Activated CD8-positive, alpha-beta T cell treated with anti-CD3 and anti-CD28 coated beads, Interleukin-2, amount 10 ng/mL, durations not matched to agents 7 days and 5 days (primary cell): ENCODE data around the gene SLC29A1. TPM values are rescaled to one million over a fixed set of nuclear protein-coding genes. Genes with fewer than 3 reads are reported as not detected.

Experiments used
- ATAC-seq: fragments of 150-1000 bp; cut with Tn5 transposase; one replicate; pipeline ENCODE4 v1.10.0; 2021; ENCODE audit warnings: moderate library complexity
- CTCF ChIA-PET: fragments of 350-600 bp; sonication (Branson Sonifier 250); formaldehyde crosslinking; loops from one replicate; lab custom pipeline; 2021; ENCODE audit warnings: antibody characterized with exemption; lab: Charles Lee
- POLR2A ChIA-PET: fragments of 350-600 bp; sonication (Branson Sonifier 250); formaldehyde crosslinking; loops from one replicate; lab custom pipeline; 2021; ENCODE audit warnings: antibody characterized with exemption; lab: Charles Lee
- DNase-seq: peaks from one replicate; pipeline ENCODE4 v3.0.0-alpha.2; 2020
- H3K27ac Mint-ChIP-seq: one replicate; pipeline ENCODE4 v1.8.0; 2021; ENCODE audit warnings: mild to moderate bottlenecking, mixed read lengths
- H3K27me3 Mint-ChIP-seq: one replicate; pipeline ENCODE4 v1.8.0; 2021; ENCODE audit warnings: low read depth, mixed read lengths
- H3K36me3 Mint-ChIP-seq: one replicate; pipeline ENCODE4 v1.8.0; 2021; ENCODE audit warnings: low read depth, mixed read lengths
- H3K4me1 Mint-ChIP-seq: one replicate; pipeline ENCODE4 v1.8.0; 2021; ENCODE audit warnings: low read depth, mixed read lengths
- H3K4me3 Mint-ChIP-seq: one replicate; pipeline ENCODE4 v1.8.0; 2021; ENCODE audit warnings: mild to moderate bottlenecking, mixed read lengths
- H3K9me3 Mint-ChIP-seq: one replicate; pipeline ENCODE4 v1.8.0; 2022; ENCODE audit warnings: mixed read lengths; ENCODE audit not compliant: insufficient read depth
- total RNA-seq, 2 experiments: library from RNA; stranded (reverse); gene quantifications; one replicate each; pipeline ENCODE4 v1.2.3, GENCODE V29; 2021

The SLC29A1 gene
- total RNA-seq, 2 experiments from 2014 or later = 49.2 to 53.4 TPM

DNA sequence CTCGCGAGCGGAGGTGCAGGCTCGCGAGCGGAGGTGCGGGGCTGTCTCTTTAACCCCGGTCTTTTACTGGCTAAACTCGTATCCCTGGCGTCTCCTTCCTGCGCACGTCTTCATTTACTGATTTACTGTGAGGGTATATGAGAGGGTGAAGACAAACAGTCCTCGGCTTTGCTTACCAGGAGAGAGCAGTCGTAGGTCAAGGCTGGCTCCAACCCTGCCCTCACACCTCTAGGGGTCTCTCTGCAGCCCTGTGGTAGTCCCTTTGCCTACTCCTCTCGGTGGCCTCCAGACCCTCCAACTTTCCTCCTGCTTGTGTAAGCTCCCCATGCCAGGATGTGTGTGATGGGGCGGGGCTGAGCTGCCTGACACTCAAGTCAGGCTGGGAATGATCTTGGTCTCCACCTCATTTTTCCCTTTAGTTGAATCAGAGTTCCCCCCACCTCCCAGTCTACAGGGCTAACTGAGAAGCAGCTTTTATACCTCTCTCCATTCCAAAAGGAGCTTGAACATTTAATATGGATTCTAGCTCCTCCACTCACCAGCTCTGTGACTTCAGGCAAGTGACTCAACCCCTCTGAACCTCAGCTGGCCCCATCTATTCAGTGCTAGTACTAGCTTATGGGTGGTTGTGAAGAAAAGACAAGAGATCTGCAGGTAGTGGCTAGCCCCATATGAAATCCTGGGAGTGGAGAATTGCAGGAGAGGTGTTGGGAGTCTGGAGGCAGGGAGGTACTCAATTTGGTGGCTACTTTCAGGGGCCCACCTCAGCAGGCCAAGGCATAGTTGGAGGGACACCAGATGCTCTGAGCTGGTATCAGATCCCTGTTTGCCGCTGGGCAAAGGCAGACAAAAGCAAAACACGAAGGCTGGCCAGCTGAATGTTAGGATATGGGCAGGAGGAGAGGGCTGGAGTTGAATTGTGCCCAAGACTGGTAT is 902 bp downstream of the SLC29A1 start:
- POLR2A ChIA-PET = interaction anchor here (0.5 to 4.1 kb wide), 3 partner anchors 12 to 32 kb away, joined by 3 to 37 read pairs (median 5); partner anchors contain the start of genes HSP90AB1 and SLC35B2
- peak; percentile 20 for ATAC-seq
- CTCF ChIA-PET = interaction anchor here (0.9 to 4.0 kb wide), 17 partner anchors 9 to 126 kb away, joined by 3 to 37 read pairs (median 3); partner anchors contain the start of genes AARS2, HSP90AB1, SLC35B2 and TMEM63B
- H3K36me3 Mint-ChIP-seq = peaks cover 2% of the 10 kb centered on the region
- H3K27ac Mint-ChIP-seq = peak overlapping the region; percentile 58
- DNase-seq = peak; percentile 39
- peaks cover 45% of the 10 kb centered on the region for H3K4me1 Mint-ChIP-seq
- no peaks in the 10 kb centered on the region for H3K27me3 Mint-ChIP-seq
- no peaks in the 10 kb centered on the region for H3K9me3 Mint-ChIP-seq
- peak overlapping the region; percentile 80 for H3K4me3 Mint-ChIP-seq

GRCh38 chr6:44224965-44225305 is 1.5 kb downstream of the SLC29A1 start:
- peaks cover 2% of the 10 kb centered on the region for H3K36me3 Mint-ChIP-seq
- DNase-seq (no peak), ATAC-seq (no peak)
- ChIA-PET POLR2A (interaction anchor here (1.1 to 4.1 kb wide), 2 partner anchors 22 to 32 kb away, joined by 5 to 37 read pairs; partner anchors contain the start of genes HSP90AB1 and SLC35B2), CTCF (interaction anchor here (0.9 to 4.0 kb wide), 15 partner anchors 8 to 127 kb away, joined by 3 to 37 read pairs (median 3); partner anchors contain the start of genes AARS2, HSP90AB1, SLC35B2 and TMEM63B)
- H3K4me1 Mint-ChIP-seq = peaks cover 42% of the 10 kb centered on the region
- no peaks in the 10 kb centered on the region for H3K9me3 Mint-ChIP-seq
- H3K27me3 Mint-ChIP-seq = no peaks in the 10 kb centered on the region
- peak overlapping the region; percentile 80 for H3K4me3 Mint-ChIP-seq
- no peak overlapping the region for H3K27ac Mint-ChIP-seq

GRCh38 chr6:44225579-44226325 is 2.4 kb downstream of the SLC29A1 start:
- no peak overlapping the region for H3K4me3 Mint-ChIP-seq
- ATAC-seq (no peak), DNase-seq (no peak)
- H3K4me1 Mint-ChIP-seq = peaks cover 41% of the 10 kb centered on the region
- ChIA-PET CTCF (interaction anchor here (1.1 to 4.0 kb wide), 5 partner anchors 9 to 53 kb away, joined by 3 to 37 read pairs (median 19); partner anchors contain the start of gene SLC35B2), POLR2A (interaction anchor here (0.6 to 1.1 kb wide), 2 partner anchors 22 to 31 kb away, joined by 4 to 6 read pairs; no protein-coding TSS in a partner anchor)
- H3K27ac Mint-ChIP-seq = no peak overlapping the region
- H3K36me3 Mint-ChIP-seq = peaks cover 4% of the 10 kb centered on the region
- H3K9me3 Mint-ChIP-seq = no peaks in the 10 kb centered on the region
- H3K27me3 Mint-ChIP-seq = no peaks in the 10 kb centered on the region

DNA sequence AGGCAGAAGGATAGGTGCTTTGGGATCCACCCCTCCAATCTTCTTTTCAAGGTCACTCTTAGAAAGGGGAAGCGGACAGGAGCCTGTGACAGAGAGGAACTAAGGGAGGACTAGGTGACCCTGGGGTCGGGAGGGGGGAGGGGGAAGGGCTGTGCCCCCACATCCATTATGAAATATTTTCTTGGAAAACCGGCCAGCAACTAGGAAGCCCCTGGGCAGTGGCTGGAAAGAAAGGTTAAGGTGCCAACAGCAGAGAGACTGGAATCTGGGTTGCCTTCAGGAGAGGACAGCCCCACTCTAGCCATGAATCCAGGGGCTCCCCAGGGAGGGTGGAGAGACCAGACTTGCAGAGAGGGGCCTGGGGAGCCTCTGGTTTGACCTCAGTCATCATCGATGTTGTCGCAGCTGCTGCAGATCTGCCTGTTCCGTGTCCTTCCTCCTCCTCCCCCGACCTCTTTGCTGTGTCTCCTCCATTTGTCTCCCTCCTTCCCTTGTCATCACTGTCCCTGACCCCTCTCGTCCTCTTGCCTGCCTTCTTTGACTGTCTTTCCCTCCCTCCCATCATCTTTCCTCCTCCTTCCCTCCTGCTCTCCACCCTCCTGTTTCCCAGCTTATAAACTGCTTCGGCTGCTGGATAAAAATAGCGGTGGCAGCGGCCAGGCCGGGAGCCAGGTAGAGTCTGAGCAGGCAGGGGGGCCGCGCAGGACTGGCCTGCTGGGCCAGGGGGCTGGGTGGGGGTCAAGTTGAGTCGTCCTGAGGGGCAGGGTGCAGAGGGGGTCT is 3.2 kb downstream of the SLC29A1 start:
- ATAC-seq = no peak
- POLR2A ChIA-PET = interaction anchor here (0.6 to 1.6 kb wide), 3 partner anchors 21 to 32 kb away, joined by 4 to 11 read pairs (median 6); partner anchors contain the start of gene HSP90AB1
- no peaks in the 10 kb centered on the region for H3K9me3 Mint-ChIP-seq
- DNase-seq = no peak
- H3K27me3 Mint-ChIP-seq = no peaks in the 10 kb centered on the region
- no peak overlapping the region for H3K4me3 Mint-ChIP-seq
- peaks cover 12% of the 10 kb centered on the region for H3K36me3 Mint-ChIP-seq
- CTCF ChIA-PET = interaction anchor here (1.1 to 4.0 kb wide), 3 partner anchors 8 to 19 kb away, joined by 3 to 37 read pairs (median 36); no protein-coding TSS in a partner anchor
- H3K4me1 Mint-ChIP-seq = peaks cover 36% of the 10 kb centered on the region
- no peak overlapping the region for H3K27ac Mint-ChIP-seq

- DNase-seq = no peak
- POLR2A ChIA-PET = interaction anchor here (1.6 kb wide), 1 partner anchor 20 kb away, joined by 11 read pairs; the partner anchor contains the start of gene HSP90AB1
- CTCF ChIA-PET = interaction anchor here (1.9 kb wide), 1 partner anchor 10 kb away, joined by 8 read pairs; no protein-coding TSS in a partner anchor
Measured at GRCh38 chr6:44227148-44227793, 3.9 kb downstream of the SLC29A1 start.

DNA sequence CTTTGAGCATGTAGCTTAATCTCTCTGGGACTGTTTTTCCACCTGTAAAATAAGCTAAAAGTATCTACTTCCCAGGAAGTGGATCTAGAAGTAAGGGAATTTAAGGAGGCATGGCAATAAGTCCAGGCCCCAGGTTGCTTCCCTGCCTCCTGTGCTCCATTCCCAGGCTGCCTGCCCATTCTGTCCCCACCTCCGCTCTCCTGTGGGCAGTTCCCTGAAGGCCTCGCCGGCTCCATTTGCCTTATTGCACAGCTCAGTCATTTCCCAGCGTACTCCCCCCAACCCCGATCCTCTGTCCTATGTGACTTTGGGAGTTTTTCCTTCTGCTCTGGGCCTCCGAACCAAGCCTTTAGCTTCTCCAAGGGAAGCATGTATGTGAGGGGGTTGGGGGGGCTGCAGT is 4.6 kb downstream of the SLC29A1 start:
- Mint-ChIP-seq H3K4me1 (peaks cover 26% of the 10 kb centered on the region), H3K9me3 (no peaks in the 10 kb centered on the region), H3K36me3 (peaks cover 21% of the 10 kb centered on the region), H3K27ac (no peak overlapping the region), H3K4me3 (no peak overlapping the region), H3K27me3 (no peaks in the 10 kb centered on the region)
- POLR2A ChIA-PET = interaction anchor here (1.6 kb wide), 1 partner anchor 19 kb away, joined by 11 read pairs; the partner anchor contains the start of gene HSP90AB1
- no peak for DNase-seq
- ATAC-seq = no peak
- CTCF ChIA-PET = interaction anchor here (1.9 kb wide), 1 partner anchor 9 kb away, joined by 8 read pairs; no protein-coding TSS in a partner anchor

More at GRCh38 chr6:44227148-44227793, 3.9 kb downstream of the SLC29A1 start:
- Mint-ChIP-seq H3K9me3 (no peaks in the 10 kb centered on the region), H3K4me1 (peaks cover 31% of the 10 kb centered on the region), H3K36me3 (peaks cover 16% of the 10 kb centered on the region), H3K4me3 (no peak overlapping the region), H3K27ac (no peak overlapping the region), H3K27me3 (no peaks in the 10 kb centered on the region)
- ATAC-seq = no peak

DNA sequence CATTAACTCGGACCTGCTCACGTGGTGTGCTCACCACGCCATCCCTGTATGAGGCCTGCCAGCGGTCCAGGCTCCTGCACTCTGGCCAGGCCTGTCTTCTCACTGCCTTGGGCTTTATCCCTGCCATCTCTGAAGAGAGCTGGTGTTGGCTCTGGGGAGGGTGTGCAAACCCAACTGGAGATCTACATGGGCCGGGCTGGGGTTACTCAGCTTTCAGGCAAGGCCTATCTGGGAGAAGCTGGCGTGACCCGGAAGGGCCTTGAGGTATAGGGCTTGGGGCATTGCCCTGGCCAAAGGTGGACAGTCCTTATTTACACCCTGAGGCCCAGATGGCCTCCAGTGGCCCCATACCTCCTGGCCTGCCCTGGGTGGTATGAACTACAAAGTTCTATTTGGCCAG is 5.0 kb downstream of the SLC29A1 start:
- peaks cover 21% of the 10 kb centered on the region for H3K36me3 Mint-ChIP-seq
- no peak overlapping the region for H3K4me3 Mint-ChIP-seq
- ChIA-PET POLR2A (interaction anchor here (1.6 kb wide), 1 partner anchor 19 kb away, joined by 11 read pairs; the partner anchor contains the start of gene HSP90AB1), CTCF (interaction anchor here (1.9 kb wide), 1 partner anchor 9 kb away, joined by 8 read pairs; no protein-coding TSS in a partner anchor)
- no peaks in the 10 kb centered on the region for H3K9me3 Mint-ChIP-seq
- no peaks in the 10 kb centered on the region for H3K27me3 Mint-ChIP-seq
- peaks cover 30% of the 10 kb centered on the region for H3K4me1 Mint-ChIP-seq
- no peak overlapping the region for H3K27ac Mint-ChIP-seq
- no peak for ATAC-seq
- no peak for DNase-seq

DNA sequence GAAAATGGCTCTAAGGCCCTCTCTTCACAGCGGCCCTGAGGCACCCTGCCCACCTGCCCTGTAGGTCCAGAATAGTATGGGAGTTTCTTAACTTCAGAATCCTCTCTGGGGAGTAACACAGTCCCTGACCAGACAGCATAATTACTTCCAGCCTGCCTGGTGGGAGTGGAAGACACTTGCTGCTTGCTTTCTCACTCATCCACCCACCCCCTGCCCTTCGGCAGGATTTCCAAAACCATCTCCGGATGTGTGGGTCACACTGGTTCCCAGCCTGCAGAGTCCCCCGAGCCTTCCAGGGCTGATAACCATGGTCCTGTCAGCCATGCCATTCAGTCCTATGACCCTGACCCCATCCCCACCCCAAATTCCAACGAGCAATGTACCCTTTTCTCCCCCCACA is 5.4 kb downstream of the SLC29A1 start:
- ChIA-PET CTCF (interaction anchor here (1.9 kb wide), 1 partner anchor 9 kb away, joined by 8 read pairs; no protein-coding TSS in a partner anchor), POLR2A (no interaction called here)
- Mint-ChIP-seq H3K27ac (peak overlapping the region; percentile 21), H3K9me3 (no peaks in the 10 kb centered on the region), H3K4me1 (peaks cover 34% of the 10 kb centered on the region), H3K36me3 (peaks cover 21% of the 10 kb centered on the region), H3K4me3 (no peak overlapping the region), H3K27me3 (no peaks in the 10 kb centered on the region)
- DNase-seq (no peak), ATAC-seq (no peak)

GRCh38 chr6:44229376-44230033 is 6.1 kb downstream of the SLC29A1 start:
- ATAC-seq = no peak
- Mint-ChIP-seq H3K4me1 (peaks cover 33% of the 10 kb centered on the region), H3K27ac (no peak overlapping the region), H3K4me3 (no peak overlapping the region), H3K36me3 (peaks cover 20% of the 10 kb centered on the region), H3K9me3 (no peaks in the 10 kb centered on the region), H3K27me3 (no peaks in the 10 kb centered on the region)
- ChIA-PET POLR2A (no interaction called here), CTCF (no interaction called here)
- no peak for DNase-seq
